GM19328 (cell line): ENCODE results near the gene CFAP54.
"Not testable (repeated sequence)": the region's sequence is repeated elsewhere in the genome, so short reads cannot be mapped to it uniquely, and the experiment has no call there.

Experiments
- ATAC-seq: cut with Tn5 transposase; IDR thresholded peaks from one replicate; pipeline ENCODE4 v1.9.1; 2021; ENCODE audit warnings: mild to moderate bottlenecking, moderate library complexity; ENCODE audit not compliant: unreplicated experiment

Gene CFAP54

GRCh38 chr12:96471368-96472050, 17.9 kb upstream of the CFAP54 start:
- ATAC-seq, result no peak

DNA sequence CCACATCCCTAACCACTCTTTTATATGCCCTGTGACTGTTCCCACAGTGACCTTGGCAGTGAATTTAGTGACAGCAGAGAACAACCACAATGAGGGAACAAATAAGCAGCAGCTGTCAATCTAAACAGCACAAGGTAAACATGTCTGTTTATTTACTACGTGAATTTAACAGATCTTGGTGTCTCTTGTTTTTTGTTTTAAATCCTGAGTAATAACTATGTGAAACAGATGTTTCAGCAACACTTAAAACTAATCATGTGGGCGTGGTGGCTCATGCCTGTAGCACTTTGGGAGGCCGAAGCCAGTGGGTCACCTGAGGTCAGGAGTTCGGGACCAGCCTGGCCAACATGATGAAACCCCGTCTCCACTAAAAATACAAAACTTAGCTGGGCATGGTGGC, 17.0 kb upstream of the CFAP54 start:
- no peak for ATAC-seq

DNA sequence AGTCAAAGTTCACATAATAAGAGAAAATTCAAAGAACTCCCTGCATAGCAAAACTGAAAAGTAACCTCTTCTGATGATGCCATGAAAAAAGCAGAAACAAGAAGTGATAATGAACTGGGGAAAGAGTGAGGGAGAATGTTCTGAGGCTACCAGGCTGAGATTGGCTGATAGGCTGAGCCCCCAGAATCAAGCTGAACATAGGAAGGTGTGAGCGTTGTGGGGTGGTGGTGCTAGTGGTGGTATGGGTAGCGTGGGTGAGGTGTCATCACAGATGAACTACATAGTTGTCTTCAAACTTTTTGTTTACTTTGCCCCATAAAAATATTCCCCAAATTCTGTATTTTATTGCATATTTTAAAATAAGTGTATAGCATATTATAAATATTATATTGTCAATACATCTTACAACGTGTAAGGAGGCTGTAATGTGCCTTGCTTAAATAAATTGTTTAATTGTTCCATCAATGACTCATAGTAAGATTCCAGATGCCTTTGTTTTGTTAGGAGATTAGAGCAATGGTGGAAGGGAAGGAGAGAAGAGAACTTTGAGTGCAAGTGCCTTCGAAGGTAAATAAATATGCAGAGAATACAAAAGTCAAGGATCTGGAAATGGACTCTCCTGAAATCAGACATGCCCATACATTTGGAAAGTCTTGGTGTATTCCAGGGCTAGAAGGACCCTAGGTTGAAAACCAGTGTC, 15.8 kb upstream of the CFAP54 start:
- ATAC-seq, result no peak

DNA sequence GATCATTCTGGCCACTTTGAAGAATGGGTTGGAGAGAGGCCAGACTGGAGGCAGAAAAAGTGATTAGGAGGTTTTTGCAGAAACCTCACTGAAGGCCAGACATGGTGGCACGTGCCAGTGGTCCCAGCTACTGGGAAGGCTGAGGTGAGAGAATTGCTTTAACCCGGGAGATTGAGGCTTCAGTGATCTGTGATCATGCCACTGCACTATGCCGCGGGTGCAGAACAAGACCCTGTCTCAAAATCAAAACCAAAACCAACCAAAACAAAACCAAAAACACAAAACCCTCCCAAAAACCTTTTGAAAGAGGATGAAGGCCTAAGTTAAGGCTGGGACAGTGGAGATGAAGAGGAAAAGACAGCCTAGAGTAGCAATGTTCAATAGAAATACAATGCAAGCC, 15.2 kb upstream of the CFAP54 start:
- ATAC-seq, result no peak

- ATAC-seq, result no peak
These were observed 11.4 kb upstream of the CFAP54 start for GRCh38 chr12:96478011-96478410.

GRCh38 chr12:96482086-96482485, 7.3 kb upstream of the CFAP54 start:
- ATAC-seq, result no peak

DNA sequence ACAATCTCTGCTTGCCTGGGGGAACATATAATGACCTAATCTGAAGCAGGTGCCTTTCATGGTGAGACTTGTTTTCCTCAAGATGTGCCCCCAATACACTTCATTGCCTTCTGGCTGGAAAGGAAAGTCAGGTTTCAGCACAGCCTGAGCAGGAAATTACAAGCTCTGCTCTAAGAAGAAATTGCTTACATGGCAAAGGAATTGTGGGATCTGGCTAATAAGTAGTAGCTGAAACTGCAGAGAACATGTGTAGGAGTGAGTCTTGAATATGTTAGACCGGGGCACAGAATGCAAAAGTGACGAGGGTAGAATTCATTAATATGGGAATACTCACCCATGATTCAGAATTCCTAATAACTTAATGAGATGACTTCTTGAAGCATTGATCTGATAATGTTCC, 6.3 kb upstream of the CFAP54 start:
- no peak for ATAC-seq

- ATAC-seq, result no peak
These were observed 2.4 kb upstream of the CFAP54 start for GRCh38 chr12:96486751-96487613.

DNA sequence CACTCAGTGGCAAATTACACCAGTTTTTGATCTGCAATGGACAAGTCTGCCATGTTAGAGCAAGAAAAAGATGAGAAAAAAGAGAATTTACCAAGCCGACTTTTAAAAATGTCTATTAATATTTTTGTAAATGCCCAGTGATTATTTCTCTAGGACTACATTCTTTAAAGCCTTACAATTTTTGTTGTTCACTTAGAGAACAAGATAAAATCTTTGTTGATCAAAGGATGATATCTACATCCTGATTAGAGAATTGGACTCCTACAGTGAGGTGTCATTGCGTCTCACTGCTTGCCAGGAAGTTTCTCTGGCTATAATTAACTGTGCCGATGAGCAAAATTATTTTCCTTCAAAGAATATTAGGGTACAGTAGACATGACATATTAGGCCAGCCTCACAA, 1.7 kb upstream of the CFAP54 start:
- no peak for ATAC-seq

GRCh38 chr12:96493106-96493505, 3.7 kb downstream of the CFAP54 start:
- no peak for ATAC-seq

- ATAC-seq, result not testable (repeated sequence)
These were observed 4.8 kb downstream of the CFAP54 start for GRCh38 chr12:96494154-96494553.

DNA sequence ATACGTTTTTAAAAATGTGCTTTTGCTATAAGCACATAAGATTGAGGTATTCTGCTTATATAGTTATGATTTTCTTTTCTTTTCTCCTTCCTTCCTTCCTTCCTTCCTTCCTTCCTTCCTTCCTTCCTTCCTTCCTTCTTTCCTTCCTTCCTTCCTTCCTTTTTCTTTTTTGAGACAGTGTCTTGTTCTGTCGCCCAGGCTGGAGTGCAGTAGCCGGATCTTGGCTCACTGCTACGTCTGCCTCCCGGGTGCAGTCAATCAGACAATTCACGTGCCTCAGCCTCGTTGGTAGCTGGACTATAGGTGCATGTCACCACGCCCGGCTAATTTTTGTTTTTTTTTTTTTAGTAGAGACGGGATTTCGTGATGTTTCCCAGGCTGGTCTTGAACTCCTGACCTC, 5.8 kb downstream of the CFAP54 start:
- no peak for ATAC-seq

- no peak for ATAC-seq
These were observed 6.6 kb downstream of the CFAP54 start for GRCh38 chr12:96495841-96496545.

GRCh38 chr12:96496944-96497343, 7.6 kb downstream of the CFAP54 start:
- no peak for ATAC-seq

- no peak for ATAC-seq
These were observed 8.5 kb downstream of the CFAP54 start for GRCh38 chr12:96497855-96498254.

- ATAC-seq, result no peak
These were observed 11.3 kb downstream of the CFAP54 start for GRCh38 chr12:96500693-96501092.

GRCh38 chr12:96501133-96501761, 11.9 kb downstream of the CFAP54 start:
- ATAC-seq, result peak; percentile 62

GRCh38 chr12:96501908-96502307, 12.5 kb downstream of the CFAP54 start:
- no peak for ATAC-seq

- peak; percentile 50 for ATAC-seq
These were observed 13.1 kb downstream of the CFAP54 start for GRCh38 chr12:96502477-96502876.

DNA sequence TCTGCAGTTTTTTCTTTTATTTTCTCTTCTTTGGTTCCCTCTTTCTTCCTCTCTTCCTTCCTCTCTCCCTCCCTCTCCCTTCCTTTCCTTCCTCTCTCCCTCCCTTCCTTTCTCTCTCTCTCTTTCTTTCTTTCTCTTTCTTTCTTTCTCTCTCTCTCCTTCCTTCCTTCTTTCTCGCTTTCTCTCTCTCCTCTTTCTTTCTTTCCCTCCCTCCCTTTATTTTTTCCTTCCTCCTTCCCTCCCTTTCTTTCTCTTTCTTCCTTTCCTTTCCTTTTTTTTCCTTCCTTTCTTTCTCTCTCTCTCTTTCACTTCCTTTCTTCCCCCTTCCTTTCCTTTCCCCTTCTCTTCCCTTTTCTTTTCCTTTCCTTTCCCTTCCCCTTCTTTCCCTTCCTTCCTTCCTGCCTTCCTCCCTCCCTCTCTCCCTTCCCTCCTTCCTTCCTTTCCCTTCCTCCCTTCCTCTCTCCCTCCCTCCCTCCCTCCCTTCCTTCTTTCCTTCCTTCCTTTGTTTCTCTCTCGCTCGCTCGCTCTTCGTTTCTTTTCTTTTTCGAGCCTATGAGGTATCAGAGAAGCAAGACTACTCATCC, 13.7 kb downstream of the CFAP54 start:
- no peak for ATAC-seq
